HEK293 (cell line): ENCODE results near the gene OVOL3.
A peak's percentile ranks its signal among the peaks of the same experiment; 100 is the strongest.

Experiments used
- CTCF ChIA-PET: fragments of 350-600 bp; formaldehyde crosslinking; extraction: SDS; loops from one replicate; lab custom pipeline; 2021; ENCODE audit warnings: antibody characterized with exemption; lab: Yijun Ruan, JAX
- POLR2A ChIA-PET: fragments of 300-600 bp; formaldehyde crosslinking; extraction: SDS; loops from one replicate; lab custom pipeline; 2020; ENCODE audit warnings: antibody characterized with exemption, inconsistent platforms; lab: Yijun Ruan, JAX
- H3K27ac ChIP-seq: fragments of 200-500 bp; sonication (Bioruptor generic); 2 replicates; pipeline ENCODE4 v1.5.1; 2014; ENCODE audit warnings: low read depth, low read length, control low read depth, inconsistent platforms; ENCODE audit errors: extremely low read depth
- H3K36me3 ChIP-seq, 2 experiments: fragments of 200-500 bp in 1 of 2; sonication (Bioruptor generic) in 1 of 2; 1 replicate in 1 of 2; 2 replicates in 1 of 2; pipeline ENCODE4 v1.5.1; 2014 to 2017; ENCODE audit warnings: inconsistent platforms in 2 of 2, low read length in 2 of 2; ENCODE audit not compliant: control insufficient read depth in 2 of 2, insufficient read depth in 1 of 2
- H3K4me1 ChIP-seq: fragments of 200-500 bp; sonication (Bioruptor generic); 2 replicates; pipeline ENCODE4 v1.5.1; 2014; ENCODE audit warnings: mild to moderate bottlenecking, low read length, inconsistent platforms; ENCODE audit not compliant: control insufficient read depth, insufficient read depth
- H3K4me3 ChIP-seq: 2 replicates; pipeline ENCODE4 v1.5.1; 2011; ENCODE audit warnings: low read depth, mild to moderate bottlenecking, control low read depth, low read length, moderate library complexity
- H3K9me3 ChIP-seq: fragments of 200-500 bp; sonication (Bioruptor generic); 2 replicates; pipeline ENCODE4 v1.5.1; 2014; ENCODE audit warnings: low read depth, low read length, inconsistent platforms; ENCODE audit not compliant: control insufficient read depth, insufficient read depth
- EGR2 ChIP-seq: fragments of 450-650 bp; formaldehyde crosslinking; IDR thresholded peaks from 2 replicates; pipeline ENCODE4 v1.5.1; 2016; ENCODE audit warnings: low read depth, missing biosample characterization, missing genetic modification characterization
- GLI2 ChIP-seq: fragments of 450-650 bp; formaldehyde crosslinking; IDR thresholded peaks from 2 replicates; pipeline ENCODE4; 2017; ENCODE audit warnings: missing biosample characterization, missing genetic modification characterization, low read depth, borderline replicate concordance
- GLIS2 ChIP-seq: fragments of 450-650 bp; formaldehyde crosslinking; IDR thresholded peaks from 2 replicates; pipeline ENCODE4 v1.5.1; 2016; ENCODE audit warnings: missing biosample characterization, missing genetic modification characterization
- KLF7 ChIP-seq: fragments of 450-650 bp; formaldehyde crosslinking; IDR thresholded peaks from 2 replicates; pipeline ENCODE4 v1.5.1; 2016; ENCODE audit warnings: missing biosample characterization, missing genetic modification characterization, borderline replicate concordance
- KLF9 ChIP-seq: fragments of 450-650 bp; formaldehyde crosslinking; IDR thresholded peaks from 2 replicates; pipeline ENCODE4 v1.5.1; 2016; ENCODE audit warnings: missing biosample characterization, missing genetic modification characterization, low read depth
- PRDM10 ChIP-seq: fragments of 450-650 bp; formaldehyde crosslinking; IDR thresholded peaks from 2 replicates; pipeline ENCODE4 v1.5.1; 2016; ENCODE audit warnings: missing biosample characterization, missing genetic modification characterization
- RBAK ChIP-seq: fragments of 450-650 bp; formaldehyde crosslinking; IDR thresholded peaks from 2 replicates; pipeline ENCODE4 v1.5.1; 2016; ENCODE audit warnings: missing biosample characterization, missing genetic modification characterization
- SCRT2 ChIP-seq: fragments of 450-650 bp; formaldehyde crosslinking; IDR thresholded peaks from 2 replicates; pipeline ENCODE4 v1.5.1; 2016; ENCODE audit warnings: missing biosample characterization, missing genetic modification characterization
- ZBTB26 ChIP-seq: fragments of 450-650 bp; formaldehyde crosslinking; optimal IDR thresholded peaks from 2 replicates; pipeline ENCODE3; 2016; ENCODE audit warnings: missing biosample characterization, mild to moderate bottlenecking, missing genetic modification characterization
- ZNF404 ChIP-seq: fragments of 450-650 bp; formaldehyde crosslinking; IDR thresholded peaks from 2 replicates; pipeline ENCODE4 v1.5.1; 2017; ENCODE audit warnings: missing biosample characterization, missing genetic modification characterization
- ZNF501 ChIP-seq: fragments of 450-650 bp; formaldehyde crosslinking; IDR thresholded peaks from 2 replicates; pipeline ENCODE4 v1.5.1; 2016; ENCODE audit warnings: missing biosample characterization, missing genetic modification characterization
- ZNF529 ChIP-seq: fragments of 450-650 bp; formaldehyde crosslinking; IDR thresholded peaks from 2 replicates; pipeline ENCODE4 v1.5.1; 2017; ENCODE audit warnings: missing genetic modification characterization, missing biosample characterization; ENCODE audit not compliant: insufficient replicate concordance
- ZNF600 ChIP-seq: fragments of 450-650 bp; formaldehyde crosslinking; IDR thresholded peaks from 2 replicates; pipeline ENCODE4 v1.5.1; 2016; ENCODE audit warnings: missing biosample characterization, missing genetic modification characterization
- ZNF660 ChIP-seq: fragments of 450-650 bp; IDR thresholded peaks from 2 replicates; pipeline ENCODE4 v1.5.1; 2018; ENCODE audit warnings: missing biosample characterization, mild to moderate bottlenecking, missing genetic modification characterization
- ZXDB ChIP-seq: fragments of 450-650 bp; formaldehyde crosslinking; IDR thresholded peaks from 2 replicates; pipeline ENCODE4 v1.5.1; 2016; ENCODE audit warnings: missing biosample characterization, missing genetic modification characterization
- TF ChIP-seq, protein P1 (sequence below): fragments of 450-650 bp; formaldehyde crosslinking; conservative IDR thresholded peaks from 2 replicates; pipeline ENCODE4 v1.5.1; 2016; ENCODE audit warnings: low read depth, missing biosample characterization, missing genetic modification characterization

Gene OVOL3

GRCh38 chr19:36084231-36085009, 26.5 kb upstream of the OVOL3 start (continued):
- TF ChIP-seq PRDM10 (tag by site-specific recombination) (peak; percentile 73), KLF7 (no peak), GLIS2 (peak; percentile 33; the same call in 1 of the 2 replicates), ZNF600 (tag by site-specific recombination) (peak; percentile 65), GLI2 (tag by site-specific recombination) (no peak), ZXDB (tag by site-specific recombination) (no peak)

DNA sequence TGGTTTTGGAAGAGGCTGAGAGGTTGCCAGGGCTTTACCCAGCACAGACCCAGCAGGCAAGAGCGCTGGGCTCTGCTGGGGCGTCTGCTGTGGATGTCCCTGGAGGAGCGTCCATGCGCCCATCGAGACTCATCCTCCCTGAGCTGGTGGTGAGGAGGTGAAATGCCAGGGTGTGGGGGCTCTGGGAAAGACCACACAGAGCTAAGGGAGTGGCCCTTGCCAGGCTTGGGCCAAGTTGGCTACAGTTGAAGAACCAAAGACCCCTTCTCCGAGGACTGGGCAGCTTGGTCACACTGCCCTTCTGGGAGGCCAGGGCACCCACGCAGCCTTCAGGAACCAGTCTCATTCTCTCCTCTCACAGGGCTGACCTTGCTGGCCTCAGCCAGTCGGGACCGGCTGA, 24.6 kb upstream of the OVOL3 start:
- Histone ChIP-seq H3K4me3 (no peak overlapping the region), H3K4me1 (no peaks in the 10 kb centered on the region), H3K36me3 (peaks cover 91 to 97% of the 10 kb centered on the region in 2 experiments), H3K27ac (peak overlapping the region; percentile 22; the same call in 1 of the 2 replicates), H3K9me3 (no peaks in the 10 kb centered on the region)
- ChIA-PET CTCF (interaction anchor here (0.7 to 1.0 kb wide), 2 partner anchors 9 to 42 kb away, joined by 3 to 4 read pairs; no protein-coding TSS in a partner anchor), POLR2A (no interaction called here)
- no peak for TF ChIP-seq ZNF501 (tag by site-specific recombination)
- no peak for TF ChIP-seq ZNF404 (tag by site-specific recombination)
- TF ChIP-seq KLF9 (tag by site-specific recombination) = no peak
- TF ChIP-seq RBAK (tag by site-specific recombination) = no peak
- TF ChIP-seq ZNF529 (tag by site-specific recombination) = no peak
- TF ChIP-seq, protein P1, sequence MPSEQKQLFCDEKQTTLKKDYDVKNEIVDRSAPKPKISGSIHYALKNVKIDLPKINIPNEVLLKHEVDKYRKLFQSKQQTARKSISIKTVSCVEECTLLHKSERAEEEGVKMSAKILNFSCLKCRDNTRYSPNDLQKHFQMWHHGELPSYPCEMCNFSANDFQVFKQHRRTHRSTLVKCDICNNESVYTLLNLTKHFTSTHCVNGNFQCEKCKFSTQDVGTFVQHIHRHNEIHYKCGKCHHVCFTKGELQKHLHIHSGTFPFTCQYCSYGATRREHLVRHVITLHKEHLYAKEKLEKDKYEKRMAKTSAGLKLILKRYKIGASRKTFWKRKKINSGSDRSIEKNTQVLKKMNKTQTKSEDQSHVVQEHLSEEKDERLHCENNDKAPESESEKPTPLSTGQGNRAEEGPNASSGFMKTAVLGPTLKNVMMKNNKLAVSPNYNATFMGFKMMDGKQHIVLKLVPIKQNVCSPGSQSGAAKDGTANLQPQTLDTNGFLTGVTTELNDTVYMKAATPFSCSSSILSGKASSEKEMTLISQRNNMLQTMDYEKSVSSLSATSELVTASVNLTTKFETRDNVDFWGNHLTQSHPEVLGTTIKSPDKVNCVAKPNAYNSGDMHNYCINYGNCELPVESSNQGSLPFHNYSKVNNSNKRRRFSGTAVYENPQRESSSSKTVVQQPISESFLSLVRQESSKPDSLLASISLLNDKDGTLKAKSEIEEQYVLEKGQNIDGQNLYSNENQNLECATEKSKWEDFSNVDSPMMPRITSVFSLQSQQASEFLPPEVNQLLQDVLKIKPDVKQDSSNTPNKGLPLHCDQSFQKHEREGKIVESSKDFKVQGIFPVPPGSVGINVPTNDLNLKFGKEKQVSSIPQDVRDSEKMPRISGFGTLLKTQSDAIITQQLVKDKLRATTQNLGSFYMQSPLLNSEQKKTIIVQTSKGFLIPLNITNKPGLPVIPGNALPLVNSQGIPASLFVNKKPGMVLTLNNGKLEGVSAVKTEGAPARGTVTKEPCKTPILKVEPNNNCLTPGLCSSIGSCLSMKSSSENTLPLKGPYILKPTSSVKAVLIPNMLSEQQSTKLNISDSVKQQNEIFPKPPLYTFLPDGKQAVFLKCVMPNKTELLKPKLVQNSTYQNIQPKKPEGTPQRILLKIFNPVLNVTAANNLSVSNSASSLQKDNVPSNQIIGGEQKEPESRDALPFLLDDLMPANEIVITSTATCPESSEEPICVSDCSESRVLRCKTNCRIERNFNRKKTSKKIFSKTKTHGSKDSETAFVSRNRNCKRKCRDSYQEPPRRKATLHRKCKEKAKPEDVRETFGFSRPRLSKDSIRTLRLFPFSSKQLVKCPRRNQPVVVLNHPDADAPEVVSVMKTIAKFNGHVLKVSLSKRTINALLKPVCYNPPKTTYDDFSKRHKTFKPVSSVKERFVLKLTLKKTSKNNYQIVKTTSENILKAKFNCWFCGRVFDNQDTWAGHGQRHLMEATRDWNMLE = no peak
- TF ChIP-seq ZNF660 (tag by site-specific recombination) = no peak
- TF ChIP-seq, all 188 proteins: peak for 0

DNA sequence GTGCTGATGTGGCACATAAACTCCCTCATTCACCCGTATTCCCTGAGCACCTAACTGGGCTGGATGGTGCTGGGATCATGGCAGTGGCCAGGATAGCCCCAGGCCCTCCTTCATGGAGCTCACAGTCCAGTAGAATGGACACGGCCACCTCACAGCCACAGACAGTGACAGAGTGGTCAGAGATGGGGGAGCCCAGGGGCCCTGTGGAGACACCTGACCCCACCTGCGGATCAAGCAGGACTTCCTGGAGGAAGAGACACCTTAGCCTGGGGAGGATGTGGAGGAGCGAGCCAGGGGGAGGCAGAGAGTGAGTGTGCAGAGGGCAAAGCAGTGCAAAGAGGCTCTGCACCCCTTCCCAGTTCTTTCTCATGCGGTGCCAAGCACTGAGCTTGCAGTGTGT, 21.1 kb upstream of the OVOL3 start:
- no peak overlapping the region for H3K27ac ChIP-seq
- TF ChIP-seq ZBTB26 (peak; percentile 1), EGR2 (tag by site-specific recombination) (no peak), SCRT2 (tag by site-specific recombination) (peak; percentile 57; the same call in 1 of the 2 replicates)
- ChIA-PET POLR2A (no interaction called here), CTCF (interaction anchor here (1.5 kb wide), 1 partner anchor 29 kb away, joined by 5 read pairs; no protein-coding TSS in a partner anchor)
- H3K4me3 ChIP-seq = no peak overlapping the region
- H3K9me3 ChIP-seq = no peaks in the 10 kb centered on the region
- peaks cover 88 to 100% of the 10 kb centered on the region in 2 experiments for H3K36me3 ChIP-seq
- no peaks in the 10 kb centered on the region for H3K4me1 ChIP-seq
